Activated CD8-positive, alpha-beta memory T cell treated with anti-CD3 and anti-CD28 coated beads for 36 hours (primary cell): ENCODE measurements around the gene TMEM214. TPM values are rescaled to one million over a fixed set of nuclear protein-coding genes. Genes with fewer than 3 reads are reported as not detected.

Experiments
- CTCF ChIA-PET: fragments of 350-600 bp; sonication (Branson Sonifier 250); formaldehyde crosslinking; loops from one replicate; lab custom pipeline; 2021; ENCODE audit warnings: antibody characterized with exemption; lab: Charles Lee
- POLR2A ChIA-PET: fragments of 350-600 bp; sonication (Branson Sonifier 250); formaldehyde crosslinking; loops from one replicate; lab custom pipeline; 2021; ENCODE audit warnings: antibody characterized with exemption; lab: Charles Lee
- total RNA-seq, 2 experiments: library from RNA; stranded (reverse); gene quantifications; one replicate each; pipeline ENCODE4 v1.2.3, GENCODE V29; 2021

The TMEM214 gene
- total RNA-seq: 10 to 100 TPM; 74.4 to 75.0 TPM

GRCh38 chr2:27032495-27033252 is at the start of gene TMEM214:
Gene TMEM214, plus strand, starts transcription at chr2:27032965. Its CDS starts 51 bp downstream, at chr2:27033016.
- POLR2A ChIA-PET: interaction anchor here (0.6 to 2.2 kb wide), 6 partner anchors 13 to 773 kb away, joined by 3 to 12 read pairs (median 4); partner anchors contain the start of genes AGBL5, MPV17 and OST4
- CTCF ChIA-PET: interaction anchor here (1.4 kb wide), 1 partner anchor 19 kb away, joined by 5 read pairs; the partner anchor contains the start of gene AGBL5

- ChIA-PET POLR2A (no interaction called here), CTCF (no interaction called here)
Measured at GRCh38 chr2:26983746-26984145, 49.0 kb upstream of the TMEM214 start.

GRCh38 chr2:26985807-26986206 is 47.0 kb upstream of the TMEM214 start:
- POLR2A ChIA-PET: no interaction called here
- CTCF ChIA-PET: no interaction called here

- CTCF ChIA-PET: no interaction called here
- POLR2A ChIA-PET: no interaction called here
Measured at GRCh38 chr2:26986576-26986975, 46.2 kb upstream of the TMEM214 start.

GRCh38 chr2:26988058-26988860 is 44.5 kb upstream of the TMEM214 start:
- CTCF ChIA-PET: no interaction called here
- POLR2A ChIA-PET: no interaction called here

- CTCF ChIA-PET: no interaction called here
- POLR2A ChIA-PET: no interaction called here
Measured at GRCh38 chr2:26989156-26989555, 43.6 kb upstream of the TMEM214 start.

- CTCF ChIA-PET: interaction anchor here (1.5 kb wide), 1 partner anchor 25 kb away, joined by 3 read pairs; no protein-coding TSS in a partner anchor
- POLR2A ChIA-PET: no interaction called here
Measured at GRCh38 chr2:26991717-26992116, 41.0 kb upstream of the TMEM214 start.

DNA sequence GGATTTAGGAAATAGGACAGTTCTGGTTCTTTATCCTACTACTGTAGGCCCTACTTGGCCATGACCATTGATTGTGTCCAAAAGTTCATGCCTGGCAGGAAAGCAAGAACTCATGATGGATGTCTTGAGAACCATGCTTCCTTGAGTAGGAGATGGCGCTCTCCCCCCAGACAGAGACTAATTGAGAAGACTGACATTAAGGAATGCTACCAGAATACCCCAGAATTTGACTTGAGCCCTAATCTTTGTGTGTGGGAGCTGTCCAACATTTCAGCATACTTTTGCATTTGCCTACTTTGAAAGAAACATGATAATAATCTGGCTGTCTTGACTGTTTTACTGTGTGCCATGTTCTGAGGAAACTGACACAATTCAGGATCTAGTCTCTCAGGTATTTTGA is 39.0 kb upstream of the TMEM214 start:
- CTCF ChIA-PET: no interaction called here
- POLR2A ChIA-PET: no interaction called here

DNA sequence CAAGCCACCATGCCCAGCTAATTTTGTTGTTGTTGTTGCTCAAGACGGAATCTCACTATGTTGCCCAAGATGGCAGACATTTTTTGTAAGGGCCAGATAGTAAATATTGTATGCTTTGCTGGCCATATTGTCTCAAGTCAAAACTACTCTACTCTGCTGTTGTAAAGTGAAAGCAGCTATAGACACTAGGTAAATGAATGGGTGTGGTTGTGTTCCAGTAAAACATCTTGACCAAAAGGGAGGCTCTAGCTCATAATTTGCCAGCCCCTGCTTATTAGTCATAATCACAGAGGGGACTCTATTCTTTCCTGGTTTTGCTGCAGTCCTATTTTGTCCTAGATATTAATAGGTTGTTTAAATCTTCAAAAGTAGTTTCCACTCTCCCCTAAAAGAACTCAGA is 37.8 kb upstream of the TMEM214 start:
- CTCF ChIA-PET: interaction anchor here (0.6 to 1.0 kb wide), 3 partner anchors 22 to 23 kb away, joined by 3 read pairs; no protein-coding TSS in a partner anchor
- POLR2A ChIA-PET: interaction anchor here (0.6 to 0.7 kb wide), 2 partner anchors 175 to 380 kb away, joined by 4 to 9 read pairs; no protein-coding TSS in a partner anchor

GRCh38 chr2:26997394-26997793 is 35.4 kb upstream of the TMEM214 start:
- ChIA-PET CTCF (interaction anchor here (0.9 to 1.1 kb wide), 2 partner anchors 29 to 254 kb away, joined by 3 read pairs; no protein-coding TSS in a partner anchor), POLR2A (interaction anchor here (0.5 kb wide), 1 partner anchor 148 kb away, joined by 3 read pairs; no protein-coding TSS in a partner anchor)

GRCh38 chr2:26998323-26998722 is 34.4 kb upstream of the TMEM214 start:
- CTCF ChIA-PET: no interaction called here
- POLR2A ChIA-PET: no interaction called here

- ChIA-PET POLR2A (no interaction called here), CTCF (no interaction called here)
Measured at GRCh38 chr2:27000228-27000627, 32.5 kb upstream of the TMEM214 start.

GRCh38 chr2:27000995-27001394 is 31.8 kb upstream of the TMEM214 start:
- ChIA-PET CTCF (no interaction called here), POLR2A (no interaction called here)

DNA sequence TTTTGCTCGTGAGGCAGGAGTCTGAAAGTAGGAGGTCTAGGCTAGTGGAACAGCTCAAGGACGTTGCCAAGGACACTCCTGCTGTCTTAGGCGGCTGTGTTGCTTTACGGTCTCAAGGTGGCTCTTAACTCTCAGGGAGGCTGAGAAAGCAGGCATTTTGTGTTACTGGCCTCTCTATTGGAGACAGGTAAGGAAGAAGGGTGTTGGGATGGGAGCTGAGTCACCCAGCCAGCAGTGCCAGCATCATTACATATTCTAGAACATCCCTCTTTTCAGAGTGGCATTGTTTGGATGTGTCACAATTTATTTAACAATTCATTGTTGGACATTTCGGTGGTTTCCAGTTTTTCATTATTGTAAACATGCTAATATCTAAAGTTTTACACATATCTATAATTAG is 30.8 kb upstream of the TMEM214 start:
- ChIA-PET CTCF (no interaction called here), POLR2A (no interaction called here)

GRCh38 chr2:27003007-27003406 is 29.8 kb upstream of the TMEM214 start:
- CTCF ChIA-PET: interaction anchor here (0.6 to 1.3 kb wide), 3 partner anchors 14 to 41 kb away, joined by 3 to 4 read pairs (median 3); no protein-coding TSS in a partner anchor
- POLR2A ChIA-PET: no interaction called here

DNA sequence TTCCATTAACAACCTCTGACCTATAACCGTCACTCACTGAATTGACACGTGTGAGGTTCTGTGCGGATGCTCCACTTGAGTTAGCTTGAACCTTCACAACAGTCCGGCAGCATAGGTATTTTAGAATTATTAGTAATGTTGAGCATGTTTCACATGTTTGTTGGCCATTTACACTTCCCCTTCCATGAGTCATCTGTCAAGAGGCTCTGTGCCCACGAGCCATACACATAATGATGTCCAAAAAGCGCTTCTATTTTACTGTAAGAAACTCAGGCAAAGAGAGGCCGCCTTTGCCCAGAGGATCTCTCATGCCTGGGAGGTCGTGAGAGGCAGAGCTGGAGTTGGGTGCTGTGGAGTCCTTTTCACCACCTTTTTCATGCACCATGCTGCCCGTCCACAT is 28.9 kb upstream of the TMEM214 start:
- CTCF ChIA-PET: interaction anchor here (1.3 kb wide), 1 partner anchor 36 kb away, joined by 4 read pairs; no protein-coding TSS in a partner anchor
- POLR2A ChIA-PET: no interaction called here

- ChIA-PET POLR2A (no interaction called here), CTCF (interaction anchor here (1.1 kb wide), 1 partner anchor 10 kb away, joined by 4 read pairs; no protein-coding TSS in a partner anchor)
Measured at GRCh38 chr2:27006602-27007415, 26.0 kb upstream of the TMEM214 start.

- ChIA-PET CTCF (interaction anchor here (1.1 kb wide), 1 partner anchor 9 kb away, joined by 4 read pairs; no protein-coding TSS in a partner anchor), POLR2A (no interaction called here)
Measured at GRCh38 chr2:27007416-27008374, 25.1 kb upstream of the TMEM214 start.
